Loucy (cell line): ENCODE results near the gene SNAP23.
"Not testable (repeated sequence)": the region's sequence is repeated elsewhere in the genome, so short reads cannot be mapped to it uniquely, and the experiment has no call there.

Experiments used
- H2AFZ ChIP-seq: fragments of 200-600 bp; sonication (generic); 2 replicates; pipeline ENCODE4 v1.6.0; 2016; ENCODE audit warnings: antibody characterized with exemption, mild to moderate bottlenecking, low read length, moderate library complexity
- H3F3A ChIP-seq: fragments of 200-600 bp; 2 replicates; pipeline ENCODE4 v1.6.0; 2016; ENCODE audit warnings: antibody characterized with exemption, low read depth, mild to moderate bottlenecking
- H3K27me3 ChIP-seq: fragments of 200-600 bp; sonication (generic); 2 replicates; pipeline ENCODE4 v1.6.1; 2014; ENCODE audit warnings: low read length, mild to moderate bottlenecking; ENCODE audit not compliant: insufficient read depth, poor library complexity, severe bottlenecking
- H3K36me3 ChIP-seq: fragments of 200-600 bp; sonication (generic); 2 replicates; pipeline ENCODE4 v1.6.1; 2016; ENCODE audit warnings: low read length; ENCODE audit not compliant: insufficient read depth
- H3K4me1 ChIP-seq: fragments of 200-600 bp; sonication (generic); 2 replicates; pipeline ENCODE4 v1.5.1; 2014; ENCODE audit warnings: low read length, mild to moderate bottlenecking; ENCODE audit not compliant: insufficient read depth, poor library complexity, severe bottlenecking
- H3K4me2 ChIP-seq: fragments of 200-600 bp; sonication (generic); 2 replicates; pipeline ENCODE4 v1.6.0; 2014; ENCODE audit warnings: antibody characterized with exemption, low read length, low read depth, mild to moderate bottlenecking; ENCODE audit not compliant: poor library complexity, severe bottlenecking
- H3K4me3 ChIP-seq: fragments of 200-600 bp; sonication (generic); 2 replicates; pipeline ENCODE4 v1.5.1; 2014; ENCODE audit warnings: low read length, mild to moderate bottlenecking, mixed read lengths; ENCODE audit not compliant: poor library complexity, severe bottlenecking
- H3K79me2 ChIP-seq: fragments of 200-600 bp; sonication (generic); 2 replicates; pipeline ENCODE4 v1.6.1; 2014; ENCODE audit warnings: low read length; ENCODE audit not compliant: insufficient read depth
- H3K9ac ChIP-seq: fragments of 200-600 bp; sonication (generic); 2 replicates; pipeline ENCODE4 v1.6.0; 2014; ENCODE audit warnings: mild to moderate bottlenecking, low read depth, low read length, moderate library complexity; ENCODE audit not compliant: poor library complexity, severe bottlenecking
- H3K9me2 ChIP-seq: fragments of 200-600 bp; sonication (generic); replicated peaks from 2 replicates; pipeline ENCODE4 v1.6.1; 2016; ENCODE audit warnings: low read depth, low read length, mixed read lengths
- H3K9me3 ChIP-seq: fragments of 200-600 bp; sonication (generic); 2 replicates; pipeline ENCODE4 v1.6.1; 2014; ENCODE audit warnings: mild to moderate bottlenecking, antibody characterized with exemption, low read length, low read depth; ENCODE audit not compliant: insufficient read depth
- H4K20me1 ChIP-seq: fragments of 200-600 bp; sonication (generic); 2 replicates; pipeline ENCODE4 v1.6.0; 2014; ENCODE audit warnings: antibody characterized with exemption, low read length, mild to moderate bottlenecking; ENCODE audit not compliant: insufficient read depth, poor library complexity, severe bottlenecking
- EZH2phosphoT487 ChIP-seq: fragments of 200-600 bp; IDR thresholded peaks from 2 replicates; pipeline ENCODE4 v1.6.1; 2018; ENCODE audit warnings: antibody characterized with exemption, mild to moderate bottlenecking, moderate library complexity, borderline replicate concordance
- TF ChIP-seq, protein P1 (sequence below): fragments of 200-600 bp; sonication (generic); conservative IDR thresholded peaks from 2 replicates; pipeline ENCODE4 v1.5.1; 2014; ENCODE audit warnings: mild to moderate bottlenecking, antibody characterized with exemption, low read length

SNAP23 gene

DNA sequence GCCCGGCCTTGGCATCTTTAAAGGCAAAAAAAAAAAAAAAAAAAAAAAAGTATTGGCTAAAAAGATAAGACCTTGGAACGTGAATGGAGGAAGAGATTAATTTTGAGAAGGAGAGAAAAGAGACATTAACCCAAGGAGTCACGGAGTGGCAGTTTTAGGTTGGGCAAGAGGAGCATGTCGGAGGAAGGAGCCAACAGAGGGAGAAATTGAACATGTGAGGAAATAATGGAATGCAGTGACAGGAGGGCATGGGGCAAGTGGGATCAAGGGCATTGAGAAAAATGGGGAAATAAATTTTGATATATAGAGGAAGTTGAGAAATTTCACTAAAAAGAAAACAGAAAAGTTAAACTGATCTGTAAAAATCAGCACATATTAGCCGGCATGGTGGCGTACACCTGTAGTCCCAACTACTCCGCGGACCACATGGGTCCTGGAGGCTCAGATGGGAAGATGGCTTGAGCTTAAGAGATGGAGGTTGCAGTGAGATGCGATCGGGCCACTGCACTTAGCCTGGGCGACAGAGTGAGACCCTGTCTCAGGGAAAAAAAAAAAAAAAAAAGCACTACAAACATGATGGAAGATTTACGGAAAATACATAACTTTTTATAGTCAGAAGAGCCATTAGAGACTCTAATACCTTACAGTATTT is 54.4 kb downstream of the SNAP23 start:
- H3K79me2 ChIP-seq: peaks cover 99% of the 10 kb centered on the region
- H3K4me2 ChIP-seq: peak overlapping the region; percentile 96
- H2AFZ ChIP-seq: no peak overlapping the region
- H3K27me3 ChIP-seq: no peaks in the 10 kb centered on the region
- H3F3A ChIP-seq: no peaks in the 10 kb centered on the region
- no peaks in the 10 kb centered on the region for H3K36me3 ChIP-seq
- peak overlapping the region; percentile 90 for H3K4me3 ChIP-seq
- peaks cover 60% of the 10 kb centered on the region for H3K4me1 ChIP-seq
- H3K9me2 ChIP-seq: no peaks in the 10 kb centered on the region
- peak overlapping the region; percentile 87 for H3K9ac ChIP-seq
- H4K20me1 ChIP-seq: peaks cover 18% of the 10 kb centered on the region
- no peak for TF ChIP-seq EZH2phosphoT487
- TF ChIP-seq, protein P1, sequence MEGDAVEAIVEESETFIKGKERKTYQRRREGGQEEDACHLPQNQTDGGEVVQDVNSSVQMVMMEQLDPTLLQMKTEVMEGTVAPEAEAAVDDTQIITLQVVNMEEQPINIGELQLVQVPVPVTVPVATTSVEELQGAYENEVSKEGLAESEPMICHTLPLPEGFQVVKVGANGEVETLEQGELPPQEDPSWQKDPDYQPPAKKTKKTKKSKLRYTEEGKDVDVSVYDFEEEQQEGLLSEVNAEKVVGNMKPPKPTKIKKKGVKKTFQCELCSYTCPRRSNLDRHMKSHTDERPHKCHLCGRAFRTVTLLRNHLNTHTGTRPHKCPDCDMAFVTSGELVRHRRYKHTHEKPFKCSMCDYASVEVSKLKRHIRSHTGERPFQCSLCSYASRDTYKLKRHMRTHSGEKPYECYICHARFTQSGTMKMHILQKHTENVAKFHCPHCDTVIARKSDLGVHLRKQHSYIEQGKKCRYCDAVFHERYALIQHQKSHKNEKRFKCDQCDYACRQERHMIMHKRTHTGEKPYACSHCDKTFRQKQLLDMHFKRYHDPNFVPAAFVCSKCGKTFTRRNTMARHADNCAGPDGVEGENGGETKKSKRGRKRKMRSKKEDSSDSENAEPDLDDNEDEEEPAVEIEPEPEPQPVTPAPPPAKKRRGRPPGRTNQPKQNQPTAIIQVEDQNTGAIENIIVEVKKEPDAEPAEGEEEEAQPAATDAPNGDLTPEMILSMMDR: no peak
- H3K9me3 ChIP-seq: no peaks in the 10 kb centered on the region

DNA sequence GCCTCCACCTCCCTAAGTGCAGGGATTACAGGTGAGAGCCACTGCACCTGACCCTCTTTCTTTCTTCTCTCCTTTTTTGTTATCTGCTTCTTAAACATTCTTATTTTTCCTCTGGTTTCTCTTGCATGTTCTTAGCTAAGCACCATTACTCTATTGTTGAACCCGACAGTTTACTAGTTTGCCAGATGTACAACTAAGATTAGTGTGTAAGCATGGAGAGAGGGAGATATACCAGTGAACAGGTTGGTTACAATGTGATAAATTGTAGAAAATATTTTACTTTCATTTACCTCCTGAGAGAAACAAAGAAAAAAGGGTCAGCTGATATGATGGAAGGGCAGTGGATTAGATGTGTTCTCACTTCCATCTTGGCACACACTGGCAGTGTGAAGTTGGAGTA is 58.1 kb downstream of the SNAP23 start:
- Histone ChIP-seq H3K4me2 (peak overlapping the region; percentile 96), H3K4me3 (peak overlapping the region; percentile 26), H2AFZ (no peak overlapping the region), H3K27me3 (no peaks in the 10 kb centered on the region), H3K79me2 (peaks cover 86% of the 10 kb centered on the region), H4K20me1 (peaks cover 15% of the 10 kb centered on the region), H3K36me3 (peaks cover under 1% of the 10 kb centered on the region; the same call in 1 of the 2 replicates), H3K4me1 (peaks cover 34% of the 10 kb centered on the region), H3F3A (peaks cover 2% of the 10 kb centered on the region; the same call in 1 of the 2 replicates), H3K9me3 (no peaks in the 10 kb centered on the region), H3K9me2 (no peaks in the 10 kb centered on the region), H3K9ac (peak overlapping the region; percentile 28)
- no peak for TF ChIP-seq EZH2phosphoT487
- TF ChIP-seq, protein P1: no peak

DNA sequence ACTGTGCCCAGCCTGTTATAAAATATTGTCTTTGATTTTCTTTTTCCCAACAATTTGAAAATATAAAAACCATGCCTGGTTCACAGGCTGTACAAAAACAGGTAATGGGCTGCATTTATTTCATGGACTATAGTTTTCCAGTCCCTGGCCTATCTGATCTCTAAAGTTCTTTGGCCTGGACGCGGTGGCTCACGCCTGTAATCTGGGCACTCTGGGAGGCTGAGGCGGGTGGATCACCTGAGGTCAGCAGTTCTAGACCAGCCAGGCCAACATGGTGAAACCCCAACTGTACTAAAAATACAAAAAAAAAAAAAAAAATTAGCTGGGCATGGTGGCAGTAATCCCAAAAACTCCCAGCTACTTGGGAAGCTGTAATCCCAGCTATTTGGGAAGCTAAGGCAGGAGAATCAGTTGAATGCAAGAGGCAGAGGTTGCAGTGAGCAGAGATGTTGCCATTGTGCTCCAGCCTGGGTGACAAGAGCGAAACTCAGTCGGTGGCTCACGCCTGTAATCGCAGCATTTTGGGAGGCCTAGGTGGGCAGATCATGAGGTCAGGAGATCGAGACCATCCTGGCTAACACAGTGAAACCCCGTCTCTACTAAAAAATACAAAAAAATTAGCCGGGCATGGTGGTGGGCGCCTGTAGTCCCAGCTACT is 61.2 kb downstream of the SNAP23 start:
- H3K36me3 ChIP-seq: peaks cover 32% of the 10 kb centered on the region; the same call in 1 of the 2 replicates
- not testable (repeated sequence) for H2AFZ ChIP-seq, H3F3A ChIP-seq, H3K4me3 ChIP-seq, H3K9ac ChIP-seq, H3K27me3 ChIP-seq, H3K9me3 ChIP-seq, H4K20me1 ChIP-seq, H3K4me2 ChIP-seq, H3K9me2 ChIP-seq
- H3K79me2 ChIP-seq: peaks cover 60% of the 10 kb centered on the region
- H3K4me1 ChIP-seq: peaks cover 18% of the 10 kb centered on the region
